ENCODE data around the gene USP10. TPM values are rescaled to one million over a fixed set of nuclear protein-coding genes. Genes with fewer than 3 reads are reported as not detected.

USP10 gene
- total RNA-seq, 1 experiment from 2014 or later, result 50.4 TPM

DNA sequence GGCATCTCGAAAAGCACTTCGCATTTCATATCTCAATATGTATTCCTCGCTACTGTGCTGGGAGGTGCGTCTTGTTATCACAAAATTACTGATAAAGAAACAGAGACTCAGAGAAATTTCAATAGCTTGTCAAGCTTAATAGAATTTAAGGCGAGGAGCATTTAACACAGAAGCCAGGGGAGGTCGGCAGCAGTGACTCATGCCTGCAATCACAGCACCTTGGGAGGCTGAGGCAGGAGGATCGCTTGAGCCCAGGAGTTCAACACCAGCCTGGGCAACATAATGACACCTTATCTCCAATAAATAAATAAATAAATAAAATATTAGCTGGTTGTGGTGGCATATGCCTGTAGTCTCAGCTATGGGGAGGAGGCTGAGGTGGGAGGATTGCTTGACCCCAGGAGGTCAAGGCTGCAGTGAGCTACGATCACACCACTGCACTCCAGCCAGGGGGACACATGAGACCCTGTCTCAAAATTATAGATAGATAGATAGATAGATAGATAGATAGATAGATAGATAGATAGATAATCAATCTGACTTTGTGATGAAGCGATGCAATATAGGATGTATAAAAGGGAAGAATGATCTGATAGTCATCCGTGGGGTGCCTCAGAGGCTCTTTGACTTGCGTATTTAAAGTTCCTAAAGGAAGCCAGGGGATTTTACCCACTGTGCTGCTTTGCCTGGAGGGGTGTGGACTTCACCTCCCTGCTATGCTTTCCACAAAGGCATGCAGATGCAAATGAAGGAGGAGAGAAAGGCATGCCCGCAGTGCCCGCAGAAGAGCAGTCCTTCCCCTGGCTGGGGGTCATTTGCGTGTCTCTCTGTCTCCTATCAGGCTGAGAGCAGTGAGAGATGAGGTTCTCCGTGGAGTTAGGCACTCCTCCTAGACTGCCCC, 15.9 kb upstream of the USP10 start:
- no peaks in the 10 kb centered on the region for H3F3A ChIP-seq (ENCODE audit: low read length, unreplicated experiment)
- TF ChIP-seq EZH2 (IDR thresholded peaks at IDR 0.05; ENCODE audit: low read length, unreplicated experiment) (no peak), EZH2phosphoT487 (IDR thresholded peaks at IDR 0.05; ENCODE audit: borderline replicate concordance, low read length) (no peak)
- TF ChIP-seq, protein P1, sequence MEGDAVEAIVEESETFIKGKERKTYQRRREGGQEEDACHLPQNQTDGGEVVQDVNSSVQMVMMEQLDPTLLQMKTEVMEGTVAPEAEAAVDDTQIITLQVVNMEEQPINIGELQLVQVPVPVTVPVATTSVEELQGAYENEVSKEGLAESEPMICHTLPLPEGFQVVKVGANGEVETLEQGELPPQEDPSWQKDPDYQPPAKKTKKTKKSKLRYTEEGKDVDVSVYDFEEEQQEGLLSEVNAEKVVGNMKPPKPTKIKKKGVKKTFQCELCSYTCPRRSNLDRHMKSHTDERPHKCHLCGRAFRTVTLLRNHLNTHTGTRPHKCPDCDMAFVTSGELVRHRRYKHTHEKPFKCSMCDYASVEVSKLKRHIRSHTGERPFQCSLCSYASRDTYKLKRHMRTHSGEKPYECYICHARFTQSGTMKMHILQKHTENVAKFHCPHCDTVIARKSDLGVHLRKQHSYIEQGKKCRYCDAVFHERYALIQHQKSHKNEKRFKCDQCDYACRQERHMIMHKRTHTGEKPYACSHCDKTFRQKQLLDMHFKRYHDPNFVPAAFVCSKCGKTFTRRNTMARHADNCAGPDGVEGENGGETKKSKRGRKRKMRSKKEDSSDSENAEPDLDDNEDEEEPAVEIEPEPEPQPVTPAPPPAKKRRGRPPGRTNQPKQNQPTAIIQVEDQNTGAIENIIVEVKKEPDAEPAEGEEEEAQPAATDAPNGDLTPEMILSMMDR (conservative IDR thresholded peaks at IDR 0.05; ENCODE audit: low read depth, low read length), result no peak
- no peaks in the 10 kb centered on the region for H3K27me3 ChIP-seq (ENCODE audit: low read length)
- intact Hi-C loops (cut with micrococcal nuclease), result no loop called here
- ATAC-seq (no peak), DNase-seq (no peak)
- H3K4me2 ChIP-seq (ENCODE audit: low read length), result no peak overlapping the region
- H3K9ac ChIP-seq (ENCODE audit: low read length), result no peak overlapping the region
- no peaks in the 10 kb centered on the region for H3K9me2 ChIP-seq (replicated peaks; ENCODE audit: low read length)
- H3K4me1 ChIP-seq (ENCODE audit: insufficient read depth, low read length), result peaks cover under 1% of the 10 kb centered on the region; the same call in 1 of the 2 replicates
- H3K4me3 ChIP-seq (ENCODE audit: low read length), result no peak overlapping the region
- no peaks in the 10 kb centered on the region for H3K79me2 ChIP-seq (ENCODE audit: low read length)
- no TSS peak for BruUV-seq (replicated peaks)
- ChIA-PET CTCF (no interaction called here), POLR2A (ENCODE audit: unreplicated experiment) (no interaction called here)
- H3K27ac ChIP-seq (ENCODE audit: low read length), result no peak overlapping the region
- no peaks in the 10 kb centered on the region for H3K36me3 ChIP-seq (ENCODE audit: low read depth, low read length)
- H4K20me1 ChIP-seq (ENCODE audit: low read length), result no peaks in the 10 kb centered on the region
- H3K9me3 ChIP-seq (ENCODE audit: low read length), result no peaks in the 10 kb centered on the region
- H2AFZ ChIP-seq (ENCODE audit: low read length), result no peak overlapping the region

GRCh38 chr16:84684592-84684965, 15.2 kb upstream of the USP10 start:
- no peak overlapping the region for H3K4me3 ChIP-seq (ENCODE audit: low read length)
- no peak for ATAC-seq
- H3K9me2 ChIP-seq (replicated peaks; ENCODE audit: low read length), result no peaks in the 10 kb centered on the region
- H3K4me2 ChIP-seq (ENCODE audit: low read length), result no peak overlapping the region
- H3K27me3 ChIP-seq (ENCODE audit: low read length), result no peaks in the 10 kb centered on the region
- H3K9me3 ChIP-seq (ENCODE audit: low read length), result no peaks in the 10 kb centered on the region
- no peak for DNase-seq
- H3K9ac ChIP-seq (ENCODE audit: low read length), result no peak overlapping the region
- H3K36me3 ChIP-seq (ENCODE audit: low read depth, low read length), result no peaks in the 10 kb centered on the region
- TF ChIP-seq, protein P1 (conservative IDR thresholded peaks at IDR 0.05; ENCODE audit: low read depth, low read length), result no peak
- TF ChIP-seq EZH2 (IDR thresholded peaks at IDR 0.05; ENCODE audit: low read length, unreplicated experiment), result no peak
- TF ChIP-seq EZH2phosphoT487 (IDR thresholded peaks at IDR 0.05; ENCODE audit: borderline replicate concordance, low read length), result no peak
- H4K20me1 ChIP-seq (ENCODE audit: low read length), result no peaks in the 10 kb centered on the region
- no peaks in the 10 kb centered on the region for H3K79me2 ChIP-seq (ENCODE audit: low read length)
- no TSS peak for BruUV-seq (replicated peaks)
- ChIA-PET CTCF (no interaction called here), POLR2A (ENCODE audit: unreplicated experiment) (no interaction called here)
- H2AFZ ChIP-seq (ENCODE audit: low read length), result no peak overlapping the region
- H3F3A ChIP-seq (ENCODE audit: low read length, unreplicated experiment), result no peaks in the 10 kb centered on the region
- H3K4me1 ChIP-seq (ENCODE audit: insufficient read depth, low read length), result peaks cover 4% of the 10 kb centered on the region; the same call in 1 of the 2 replicates
- no peak overlapping the region for H3K27ac ChIP-seq (ENCODE audit: low read length)
- intact Hi-C loops (cut with micrococcal nuclease), result no loop called here

DNA sequence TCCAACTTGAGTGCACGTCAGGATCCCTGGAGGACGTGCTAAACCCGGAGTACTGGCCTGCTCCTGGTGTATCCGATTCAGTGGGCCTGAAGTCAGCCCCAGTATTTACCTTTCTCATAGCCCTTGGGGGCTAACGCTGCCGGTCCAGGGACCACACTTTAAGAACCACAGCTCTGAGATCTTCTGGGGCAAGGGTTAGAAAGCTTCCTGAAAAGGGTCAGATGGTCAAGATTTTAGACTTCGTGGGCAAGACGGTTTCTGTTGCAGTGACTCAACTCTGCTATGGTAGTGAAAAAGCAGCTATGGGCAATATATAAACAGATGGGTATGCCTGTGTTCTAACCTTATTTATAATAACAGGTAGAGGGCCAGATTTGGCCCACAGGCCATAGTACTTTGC, 14.6 kb upstream of the USP10 start:
- ChIA-PET POLR2A (ENCODE audit: unreplicated experiment) (no interaction called here), CTCF (interaction anchor here (0.6 kb wide), 1 partner anchor 38 kb away, joined by 3 read pairs; no protein-coding TSS in a partner anchor)
- Histone ChIP-seq H3F3A (ENCODE audit: low read length, unreplicated experiment) (no peaks in the 10 kb centered on the region), H2AFZ (ENCODE audit: low read length) (no peak overlapping the region), H3K4me3 (ENCODE audit: low read length) (no peak overlapping the region), H4K20me1 (ENCODE audit: low read length) (no peaks in the 10 kb centered on the region), H3K9me2 (replicated peaks; ENCODE audit: low read length) (no peaks in the 10 kb centered on the region), H3K27ac (ENCODE audit: low read length) (no peak overlapping the region), H3K36me3 (ENCODE audit: low read depth, low read length) (no peaks in the 10 kb centered on the region), H3K9me3 (ENCODE audit: low read length) (no peaks in the 10 kb centered on the region), H3K27me3 (ENCODE audit: low read length) (no peaks in the 10 kb centered on the region), H3K4me1 (ENCODE audit: insufficient read depth, low read length) (peaks cover 4% of the 10 kb centered on the region; the same call in 1 of the 2 replicates), H3K79me2 (ENCODE audit: low read length) (no peaks in the 10 kb centered on the region), H3K9ac (ENCODE audit: low read length) (no peak overlapping the region), H3K4me2 (ENCODE audit: low read length) (no peak overlapping the region)
- intact Hi-C loops (cut with micrococcal nuclease), result no loop called here
- no TSS peak for BruUV-seq (replicated peaks)
- DNase-seq (no peak), ATAC-seq (no peak)
- no peak for TF ChIP-seq EZH2 (IDR thresholded peaks at IDR 0.05; ENCODE audit: low read length, unreplicated experiment)
- no peak for TF ChIP-seq EZH2phosphoT487 (IDR thresholded peaks at IDR 0.05; ENCODE audit: borderline replicate concordance, low read length)
- TF ChIP-seq, protein P1 (conservative IDR thresholded peaks at IDR 0.05; ENCODE audit: low read depth, low read length), result no peak

Data from PC-3 (cell line).